ENCODE results near the gene RABGAP1.

- TF ChIP-seq POLR2AphosphoS5 (IDR thresholded peaks at IDR 0.05; ENCODE audit: borderline replicate concordance, low read depth, low read length) = no peak
- TF ChIP-seq FOXP2 (optimal IDR thresholded peaks at IDR 0.05; ENCODE audit: control extremely low read depth, extremely low read length, insufficient read depth) = no peak
- no peak for TF ChIP-seq EZH2 (IDR thresholded peaks at IDR 0.05)
Observed at GRCh38 chr9:122936883-122937282, 3.9 kb upstream of the RABGAP1 start.
